Pancreas (tissue), 10 donors: Measurements from ENCODE around the gene KRTAP8-1. TPM values are rescaled to one million over a fixed set of nuclear protein-coding genes. Genes with fewer than 3 reads are reported as not detected.

Experiments
- ATAC-seq, 4 donors: fragments of 200-7000 bp; cut with Tn5 transposase; one replicate each; pipeline versions ENCODE4 v1.8.0 to v1.9.1; 2020; ENCODE audit warnings: mild to moderate bottlenecking in 4 of 4, moderate library complexity in 4 of 4
- DNase-seq, 6 donors: peaks; one replicate each; pipeline ENCODE4 v3.0.0-alpha.2; 2020
- FAIRE-seq: peaks from 2 replicates; lab custom pipeline; 2012; peaks lifted over from hg19 to GRCh38; lab: Jason Lieb, UNC
- H3K27ac ChIP-seq, 4 donors: fragments of 200-600 bp; sonication (generic); 1 replicate in 3 of 4; 2 replicates in 1 of 4; pipeline versions ENCODE4 v1.5.0 to v1.8.0; 2020
- H3K27me3 ChIP-seq, 4 donors: fragments of 200-600 bp; one replicate each; pipeline ENCODE4 v1.8.0; 2021
- H3K36me3 ChIP-seq, 3 donors: fragments of 200-600 bp; sonication (generic) in 1 of 3; one replicate each; pipeline versions ENCODE4 v1.5.0 to v1.8.0; 2020 to 2021
- H3K4me1 ChIP-seq, 3 donors: fragments of 200-600 bp; one replicate each; pipeline ENCODE4 v1.8.0; 2021
- H3K4me3 ChIP-seq, 4 donors: fragments of 200-600 bp; sonication (generic) in 2 of 4; one replicate each; pipeline versions ENCODE4 v1.5.0 to v1.8.0; 2020 to 2021
- H3K9me3 ChIP-seq, 4 donors: fragments of 200-600 bp; one replicate each; pipeline ENCODE4 v1.8.0; 2021
- CTCF ChIP-seq, 4 donors: fragments of 200-600 bp; sonication (generic) in 3 of 4; IDR thresholded peaks; one replicate each; pipeline versions ENCODE4 v1.5.0 to v1.8.0; 2021; ENCODE audit warnings: antibody characterized with exemption in 4 of 4
- WGBS, 2 donors: extraction: QIAGEN DNeasy Blood & Tissue Kit; methylation state at CpG; one replicate each; pipeline ENCODE4 v1.1.7; 2013; 5-methylcytosine and 5-hydroxymethylcytosine counted together
- intact Hi-C, 3 donors: fragments of 100-400 bp; cut with DNase I; formaldehyde crosslinking; loops; one replicate each; pipeline versions ENCODE4 v1.11.1 to v1.14.2; 2022
- polyA plus RNA-seq, 2 donors: library from polyadenylated mRNA; stranded (reverse); fragments of 200-250 nt; gene quantifications; one replicate each; pipeline ENCODE4 v1.2.3, GENCODE V29; 2013
- total RNA-seq, 6 donors: library from RNA; stranded (reverse); fragmentation: NEBNext Ultra II Directional in 4 of 6; extraction: Animal tissue kit (Norgen Biotek cat#: 25700) in 4 of 6; gene quantifications; one replicate each; pipeline versions ENCODE4 v1.2.1 to v1.2.4, GENCODE V29; 2021 to 2023
- donor health status: healthy with polysubstance abuse.
- donor health status: DM: no; HTN: no; CAD: no; lungs with moderate emphysema.
- donor health status: DM: no; HTN: no; CAD: no.
- donor health status: control.
- donor health status: control.
- donor health status: Bipolar disorder and iron deficiency.
- donor health status: DM: yes; HTN: yes; CAD: no.
- donor health status: DM: no; HTN: no; CAD: no.
- donor health status: DM: no; HTN: no; CAD: no.
- donor health status: DM: yes; HTN: yes; CAD: no.

The KRTAP8-1 gene
- total and polyA plus RNA-seq, 8 donors = not detected

- intact Hi-C loops = no loop called here
- Histone ChIP-seq H3K4me1 (peaks cover 0 to 10% (median 0%) of the 10 kb centered on the region in 3 donors), H3K36me3 (no peaks in the 10 kb centered on the region), H3K27me3 (no peaks in the 10 kb centered on the region), H3K27ac (no peak overlapping the region), H3K4me3 (no peak overlapping the region), H3K9me3 (no peaks in the 10 kb centered on the region)
- no peak for TF ChIP-seq CTCF (IDR thresholded peaks at IDR 0.05)
- no peak for DNase-seq
- WGBS, 2 donors = 8 to 25% methylated on average over 2 of the region's 2 CpGs
- ATAC-seq = peak; percentile 70 to 95 (median 81)
- no peak for FAIRE-seq
Measured at GRCh38 chr21:30793581-30794314, 19.3 kb downstream of the KRTAP8-1 start.

GRCh38 chr21:30779249-30779648 lies 33.8 kb downstream of the KRTAP8-1 start:
- no peaks in the 10 kb centered on the region for H3K4me1 ChIP-seq
- 91 to 98% methylated on average over 1 of the region's 1 CpG for WGBS, 2 donors
- H3K36me3 ChIP-seq = no peaks in the 10 kb centered on the region
- ATAC-seq = no peak
- DNase-seq = no peak
- no peak overlapping the region for H3K27ac ChIP-seq
- no peak for TF ChIP-seq CTCF (IDR thresholded peaks at IDR 0.05)
- no peak for FAIRE-seq
- no peaks in the 10 kb centered on the region for H3K27me3 ChIP-seq
- intact Hi-C loops = no loop called here
- H3K9me3 ChIP-seq = no peaks in the 10 kb centered on the region
- H3K4me3 ChIP-seq = no peak overlapping the region

- intact Hi-C loops = no loop called here
- no peak overlapping the region for H3K4me3 ChIP-seq
- no peak for TF ChIP-seq CTCF (IDR thresholded peaks at IDR 0.05)
- no peak for DNase-seq
- FAIRE-seq = no peak
- 91 to 94% methylated on average over 4 of the region's 4 CpGs for WGBS, 2 donors
- peaks cover 0 to 5% (median 0%) of the 10 kb centered on the region in 3 donors for H3K4me1 ChIP-seq
- H3K27ac ChIP-seq = no peak overlapping the region
- H3K36me3 ChIP-seq = no peaks in the 10 kb centered on the region
- no peak for ATAC-seq
- H3K27me3 ChIP-seq = no peaks in the 10 kb centered on the region
- H3K9me3 ChIP-seq = no peaks in the 10 kb centered on the region
Measured at GRCh38 chr21:30769724-30770431, 43.2 kb downstream of the KRTAP8-1 start.

Other genes with a start within 250 kb of the KRTAP8-1 start
- gene KRTAP22-2, start 222.9 kb downstream of the KRTAP8-1 start, total RNA-seq = not detected
- not detected for gene KRTAP22-2, start 222.9 kb downstream of the KRTAP8-1 start, polyA plus RNA-seq
- not detected for gene KRTAP6-3, start 220.8 kb downstream of the KRTAP8-1 start, total RNA-seq
- not detected for gene KRTAP6-3, start 220.8 kb downstream of the KRTAP8-1 start, polyA plus RNA-seq
- not detected for gene KRTAP6-2, start 214.4 kb downstream of the KRTAP8-1 start, total RNA-seq
- not detected for gene KRTAP6-2, start 214.4 kb downstream of the KRTAP8-1 start, polyA plus RNA-seq
- gene KRTAP22-1, start 212.2 kb downstream of the KRTAP8-1 start, total RNA-seq = not detected
- gene KRTAP22-1, start 212.2 kb downstream of the KRTAP8-1 start, polyA plus RNA-seq = not detected
- not detected for gene KRTAP6-1, start 199.3 kb downstream of the KRTAP8-1 start, total RNA-seq
- gene KRTAP6-1, start 199.3 kb downstream of the KRTAP8-1 start, polyA plus RNA-seq = not detected
- not detected for gene KRTAP20-1, start 196.8 kb downstream of the KRTAP8-1 start, total RNA-seq
- not detected for gene KRTAP20-1, start 196.8 kb downstream of the KRTAP8-1 start, polyA plus RNA-seq
- not detected for gene KRTAP20-4, start 192.6 kb downstream of the KRTAP8-1 start, total RNA-seq
- gene KRTAP20-4, start 192.6 kb downstream of the KRTAP8-1 start, polyA plus RNA-seq = not detected
- not detected for gene KRTAP20-2, start 178.1 kb downstream of the KRTAP8-1 start, total RNA-seq
- gene KRTAP20-2, start 178.1 kb downstream of the KRTAP8-1 start, polyA plus RNA-seq = not detected
- not detected for gene KRTAP20-3, start 170.4 kb downstream of the KRTAP8-1 start, total RNA-seq
- not detected for gene KRTAP20-3, start 170.4 kb downstream of the KRTAP8-1 start, polyA plus RNA-seq
- not detected for gene KRTAP21-3, start 94.5 kb downstream of the KRTAP8-1 start, total RNA-seq
- gene KRTAP21-3, start 94.5 kb downstream of the KRTAP8-1 start, polyA plus RNA-seq = not detected
- not detected for gene KRTAP21-2, start 66.0 kb downstream of the KRTAP8-1 start, total RNA-seq
- not detected for gene KRTAP21-2, start 66.0 kb downstream of the KRTAP8-1 start, polyA plus RNA-seq
- gene KRTAP21-1, start 57.8 kb downstream of the KRTAP8-1 start, total RNA-seq = not detected
- not detected for gene KRTAP21-1, start 57.8 kb downstream of the KRTAP8-1 start, polyA plus RNA-seq
- not detected for gene KRTAP7-1, start 16.5 kb upstream of the KRTAP8-1 start, total RNA-seq
- gene KRTAP7-1, start 16.5 kb upstream of the KRTAP8-1 start, polyA plus RNA-seq = not detected
- not detected for gene KRTAP11-1, start 68.3 kb upstream of the KRTAP8-1 start, total RNA-seq
- gene KRTAP11-1, start 68.3 kb upstream of the KRTAP8-1 start, polyA plus RNA-seq = not detected
- gene KRTAP19-8, start 225.2 kb upstream of the KRTAP8-1 start, total RNA-seq = not detected
- not detected for gene KRTAP19-8, start 225.2 kb upstream of the KRTAP8-1 start, polyA plus RNA-seq